CD1c-positive myeloid dendritic cell (primary cell): ENCODE results near the gene PMIS2.
"Not testable (repeated sequence)": the region's sequence is repeated elsewhere in the genome, so short reads cannot be mapped to it uniquely, and the experiment has no call there.

Experiments
- DNase-seq: peaks from one replicate; pipeline ENCODE4 v3.0.0-alpha.2; 2016; ENCODE audit errors: extremely low spot score

The PMIS2 gene

GRCh38 chr19:35590875-35591274 lies 4.9 kb downstream of the PMIS2 start:
- DNase-seq = no peak

- DNase-seq = peak; percentile 42
Observed at GRCh38 chr19:35592226-35592625, 6.3 kb downstream of the PMIS2 start.

GRCh38 chr19:35595026-35595425 lies 9.1 kb downstream of the PMIS2 start:
- not testable (repeated sequence) for DNase-seq

GRCh38 chr19:35595928-35596327 lies 10.0 kb downstream of the PMIS2 start:
- no peak for DNase-seq

- peak; percentile 17 for DNase-seq
Observed at GRCh38 chr19:35596366-35596999, 10.5 kb downstream of the PMIS2 start.

- no peak for DNase-seq
Observed at GRCh38 chr19:35601971-35602370, 16.0 kb downstream of the PMIS2 start.

- not testable (repeated sequence) for DNase-seq
Observed at GRCh38 chr19:35604436-35604835, 18.5 kb downstream of the PMIS2 start.

GRCh38 chr19:35607170-35607569 lies 21.2 kb downstream of the PMIS2 start:
- not testable (repeated sequence) for DNase-seq

GRCh38 chr19:35607661-35608060 lies 21.7 kb downstream of the PMIS2 start:
- DNase-seq = no peak

- peak; percentile 29 for DNase-seq
Observed at GRCh38 chr19:35608251-35608650, 22.3 kb downstream of the PMIS2 start.

GRCh38 chr19:35609851-35610353 lies 23.9 kb downstream of the PMIS2 start:
- peak; percentile 31 for DNase-seq

- DNase-seq = no peak
Observed at GRCh38 chr19:35612224-35612558, 26.2 kb downstream of the PMIS2 start.

- DNase-seq = peak; percentile 98
Observed at GRCh38 chr19:35612559-35613321, 26.8 kb downstream of the PMIS2 start, which contains the start of gene HAUS5. TSS of gene HAUS5 (plus strand) at chr19:35612735. CDS start at chr19:35612795, 60 bp downstream.

- DNase-seq = no peak
Observed at GRCh38 chr19:35613574-35613973, 27.6 kb downstream of the PMIS2 start.

GRCh38 chr19:35615036-35615435 lies 29.1 kb downstream of the PMIS2 start:
- no peak for DNase-seq

GRCh38 chr19:35618857-35619256 lies 32.9 kb downstream of the PMIS2 start:
- DNase-seq = no peak

- DNase-seq = no peak
Observed at GRCh38 chr19:35619290-35619923, 33.4 kb downstream of the PMIS2 start.

GRCh38 chr19:35620001-35620400 lies 34.0 kb downstream of the PMIS2 start:
- DNase-seq = no peak

GRCh38 chr19:35621708-35622107 lies 35.7 kb downstream of the PMIS2 start:
- no peak for DNase-seq

- no peak for DNase-seq
Observed at GRCh38 chr19:35622750-35623149, 36.8 kb downstream of the PMIS2 start.

GRCh38 chr19:35623327-35624010 lies 37.5 kb downstream of the PMIS2 start:
- no peak for DNase-seq

- DNase-seq = no peak
Observed at GRCh38 chr19:35628264-35628564, 42.2 kb downstream of the PMIS2 start.
